ENCODE results near the gene ADAMTS6.
A peak's percentile ranks its signal among the peaks of the same experiment; 100 is the strongest.

Gene ADAMTS6

GRCh38 chr5:65127161-65127901, 354.4 kb downstream of the ADAMTS6 start:
- TF ChIP-seq PKNOX1 (IDR thresholded peaks at IDR 0.05) (peak; percentile 44; the same call in 1 of the 2 replicates), HDGF (IDR thresholded peaks at IDR 0.05; ENCODE audit: borderline replicate concordance) (no peak), ARNT (IDR thresholded peaks at IDR 0.05) (no peak), L3MBTL2 (conservative IDR thresholded peaks at IDR 0.05) (no peak)
- ChIA-PET CTCF (interaction anchor here (0.6 to 1.1 kb wide), 2 partner anchors 22 to 94 kb away, joined by 3 to 4 read pairs; no protein-coding TSS in a partner anchor), POLR2A (interaction anchor here (0.6 to 1.9 kb wide), 3 partner anchors 92 to 355 kb away, joined by 3 to 9 read pairs (median 3); partner anchors contain the start of gene ADAMTS6)
- peak; percentile 27 for DNase-seq (ENCODE audit: extremely low spot score)

DNA sequence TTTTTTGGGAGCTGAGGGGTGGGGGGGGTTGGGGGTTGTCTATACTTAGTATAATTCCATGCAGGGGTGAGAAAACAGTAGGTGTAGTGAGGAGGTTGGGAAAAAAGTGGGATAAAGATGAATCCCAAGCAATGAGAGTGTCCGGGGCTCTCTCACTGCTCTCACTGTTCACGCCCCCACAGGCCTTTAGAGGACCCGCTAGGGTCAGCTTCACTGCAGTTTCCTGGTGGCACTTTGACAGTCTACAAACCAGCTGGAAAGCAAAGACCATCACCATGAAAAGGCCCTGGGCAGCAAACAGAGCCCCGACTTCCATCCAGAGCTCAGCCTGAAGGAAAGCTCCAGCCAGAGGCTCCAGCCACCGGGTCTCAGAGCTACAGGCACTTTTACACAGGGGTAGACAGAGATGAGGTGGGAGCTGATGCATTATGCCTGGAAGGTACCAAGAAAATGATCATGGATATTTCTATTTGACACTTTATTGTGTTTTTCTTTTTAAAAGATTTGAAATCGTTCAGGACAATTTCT, 355.1 kb downstream of the ADAMTS6 start:
- no peak for TF ChIP-seq TARDBP (IDR thresholded peaks at IDR 0.05)
- DNase-seq (ENCODE audit: extremely low spot score), result peak; percentile 13
- ChIA-PET POLR2A (interaction anchor here (0.6 to 1.9 kb wide), 3 partner anchors 91 to 356 kb away, joined by 3 to 9 read pairs (median 3); partner anchors contain the start of gene ADAMTS6), CTCF (interaction anchor here (0.6 to 1.1 kb wide), 2 partner anchors 22 to 482 kb away, joined by 3 to 4 read pairs; no protein-coding TSS in a partner anchor)

DNA sequence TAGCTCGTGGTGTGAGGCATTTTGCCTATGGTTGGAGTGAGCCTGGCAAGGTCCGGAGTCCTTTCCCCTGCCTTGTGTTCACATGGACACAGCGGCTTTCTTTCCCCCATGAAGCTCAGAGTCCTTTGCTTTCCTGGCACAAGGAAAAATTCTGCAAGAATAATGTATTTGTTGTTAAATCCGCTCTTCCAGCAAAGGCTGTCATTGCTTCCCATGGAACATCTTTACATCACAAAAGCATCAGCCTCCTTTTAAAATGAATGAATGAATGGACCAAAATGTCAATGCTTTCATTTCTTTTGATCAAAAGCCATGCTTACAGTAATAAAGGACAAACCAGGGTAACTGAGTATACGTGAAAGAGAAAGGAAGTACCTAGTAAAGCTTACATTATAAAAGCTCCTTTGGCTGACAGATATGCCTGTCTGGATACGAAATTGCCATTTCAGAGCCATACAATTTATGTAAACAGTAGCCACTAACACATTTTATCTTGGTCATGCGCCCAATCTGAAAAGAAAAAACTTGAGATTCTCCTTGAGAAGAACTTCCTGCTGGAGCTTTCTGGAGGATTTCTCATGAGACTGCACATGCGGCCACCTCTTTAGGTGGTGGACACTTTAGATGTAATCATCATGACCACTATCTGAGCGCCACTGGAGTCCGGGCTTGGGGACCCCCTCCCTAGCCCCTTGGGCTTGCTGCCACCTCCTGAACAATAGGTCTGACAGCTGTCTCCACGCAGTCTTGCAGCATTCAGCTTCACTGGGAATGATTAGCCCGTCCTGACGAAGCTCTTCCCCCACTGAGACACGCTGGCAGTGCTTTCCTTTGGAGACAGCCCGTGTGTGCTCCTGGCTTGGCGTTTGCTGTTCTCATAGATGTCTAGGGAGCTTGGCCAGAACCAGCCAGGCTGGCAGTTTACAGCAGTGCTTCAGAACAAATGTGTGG, 355.9 kb downstream of the ADAMTS6 start:
- CTCF ChIA-PET, result interaction anchor here (0.6 to 1.1 kb wide), 3 partner anchors 13 to 482 kb away, joined by 3 to 4 read pairs (median 4); no protein-coding TSS in a partner anchor
- TF ChIP-seq NFRKB (IDR thresholded peaks at IDR 0.05), result no peak
- no peak for TF ChIP-seq FOXA1 (IDR thresholded peaks at IDR 0.05)
- TF ChIP-seq FOXM1 (IDR thresholded peaks at IDR 0.05; ENCODE audit: borderline replicate concordance), result no peak
- TF ChIP-seq TARDBP (IDR thresholded peaks at IDR 0.05), result no peak
- TF ChIP-seq LEF1 (IDR thresholded peaks at IDR 0.05; ENCODE audit: borderline replicate concordance), result no peak
- no peak for TF ChIP-seq FOXK2 (IDR thresholded peaks at IDR 0.05)
- TF ChIP-seq HDGF (IDR thresholded peaks at IDR 0.05; ENCODE audit: borderline replicate concordance), result no peak
- no peak for TF ChIP-seq PKNOX1 (IDR thresholded peaks at IDR 0.05)
- TF ChIP-seq ELF4 (IDR thresholded peaks at IDR 0.05), result no peak
- no peak for TF ChIP-seq SP1 (IDR thresholded peaks at IDR 0.05)
- TF ChIP-seq SUZ12 (IDR thresholded peaks at IDR 0.05), result no peak
- TF ChIP-seq BHLHE40 (IDR thresholded peaks at IDR 0.05; ENCODE audit: borderline replicate concordance), result no peak
- no peak for TF ChIP-seq ZNF384 (IDR thresholded peaks at IDR 0.05)
- POLR2A ChIA-PET, result interaction anchor here (1.4 to 1.9 kb wide), 2 partner anchors 22 to 357 kb away, joined by 4 to 9 read pairs; partner anchors contain the start of gene ADAMTS6
- DNase-seq (ENCODE audit: extremely low spot score), result no peak

DNA sequence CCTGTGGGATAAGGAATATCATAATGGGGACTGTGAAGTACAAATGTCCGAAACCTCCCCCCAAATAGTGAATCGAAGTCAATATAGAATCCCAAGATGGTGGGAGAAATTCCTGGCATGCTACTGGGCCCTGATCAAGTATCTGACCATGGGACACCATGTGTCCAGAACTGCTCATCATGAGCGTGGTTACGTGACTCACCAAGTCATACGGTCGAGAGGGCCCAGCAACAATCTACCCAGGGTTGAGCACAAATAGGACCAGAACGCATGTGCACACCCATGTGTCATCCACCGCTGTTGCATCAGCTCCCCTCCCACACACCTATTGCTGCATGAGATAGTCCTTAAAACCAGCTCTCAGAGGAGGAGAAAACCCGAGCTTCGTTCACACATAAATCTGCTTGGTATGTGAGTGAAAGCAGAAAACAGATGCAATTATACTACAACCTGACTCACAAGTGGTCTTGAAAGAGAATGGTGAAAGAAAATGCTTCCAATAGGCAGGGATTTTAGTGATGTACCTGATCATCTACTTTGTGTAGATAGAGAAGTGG, 359.8 kb downstream of the ADAMTS6 start:
- POLR2A ChIA-PET, result no interaction called here
- CTCF ChIA-PET, result no interaction called here
- DNase-seq (ENCODE audit: extremely low spot score), result no peak
- TF ChIP-seq CTBP1 (IDR thresholded peaks at IDR 0.05; ENCODE audit: borderline replicate concordance), result no peak
- TF ChIP-seq PKNOX1 (IDR thresholded peaks at IDR 0.05), result no peak
- no peak for TF ChIP-seq SUZ12 (IDR thresholded peaks at IDR 0.05)
- no peak for TF ChIP-seq FOXK2 (IDR thresholded peaks at IDR 0.05)
- TF ChIP-seq ELF4 (IDR thresholded peaks at IDR 0.05), result no peak
- TF ChIP-seq FOXA1 (IDR thresholded peaks at IDR 0.05), result no peak
- TF ChIP-seq NFRKB (IDR thresholded peaks at IDR 0.05), result no peak
- no peak for TF ChIP-seq FOXM1 (IDR thresholded peaks at IDR 0.05; ENCODE audit: borderline replicate concordance)
- TF ChIP-seq ZNF384 (IDR thresholded peaks at IDR 0.05), result no peak
- TF ChIP-seq L3MBTL2 (conservative IDR thresholded peaks at IDR 0.05), result no peak
- no peak for TF ChIP-seq ARNT (IDR thresholded peaks at IDR 0.05)
- TF ChIP-seq SP1 (IDR thresholded peaks at IDR 0.05), result no peak
- TF ChIP-seq HDGF (IDR thresholded peaks at IDR 0.05; ENCODE audit: borderline replicate concordance), result no peak
- TF ChIP-seq TARDBP (IDR thresholded peaks at IDR 0.05), result no peak

DNA sequence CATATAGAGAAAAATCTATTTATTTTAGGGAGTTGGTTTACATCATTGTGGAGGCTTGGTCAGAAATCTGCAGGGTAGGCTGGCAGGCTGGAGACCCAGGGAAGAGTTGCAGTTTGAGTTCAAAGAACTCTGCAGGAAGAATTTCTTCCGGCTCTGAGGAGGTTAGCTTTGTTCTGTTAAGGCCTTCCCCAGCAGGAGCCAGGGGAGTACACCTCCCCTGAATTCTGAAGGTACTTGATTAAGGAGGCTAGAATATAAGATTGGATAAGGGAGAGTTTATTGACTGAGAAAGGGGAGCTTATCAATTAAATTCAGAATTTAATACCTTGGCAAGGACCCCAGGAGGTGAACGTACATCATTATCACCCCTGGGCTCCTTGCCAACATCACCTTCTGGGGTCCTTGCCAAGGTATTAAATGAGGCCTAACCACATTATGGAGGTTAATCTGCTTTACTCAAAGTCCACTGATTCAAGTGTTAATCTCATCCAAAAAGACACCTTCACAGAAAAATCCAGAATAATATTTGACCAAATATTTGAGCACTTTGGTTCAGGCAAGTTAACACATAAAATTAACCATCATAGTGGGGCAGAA, 361.3 kb downstream of the ADAMTS6 start:
- POLR2A ChIA-PET, result no interaction called here
- TF ChIP-seq L3MBTL2 (conservative IDR thresholded peaks at IDR 0.05) (no peak), FOXK2 (IDR thresholded peaks at IDR 0.05) (no peak), SUZ12 (IDR thresholded peaks at IDR 0.05) (no peak), FOXA1 (IDR thresholded peaks at IDR 0.05) (no peak), ZNF384 (IDR thresholded peaks at IDR 0.05) (no peak), CTBP1 (IDR thresholded peaks at IDR 0.05; ENCODE audit: borderline replicate concordance) (no peak)
- no peak for DNase-seq (ENCODE audit: extremely low spot score)
- CTCF ChIA-PET, result no interaction called here
